GM23338 (cell line): ENCODE data around the gene RAB11FIP4. TPM values are rescaled to one million over a fixed set of nuclear protein-coding genes. Genes with fewer than 3 reads are reported as not detected.

Experiments used
- ATAC-seq: fragments of 200-7000 bp; cut with Tn5 transposase; 3 replicates; pipeline ENCODE4 v1.9.1; 2020
- DNase-seq: peaks from one replicate; pipeline ENCODE4 v3.0.0-alpha.2; 2015; ENCODE audit warnings: low spot score
- H2AFZ ChIP-seq: fragments of 200-600 bp; sonication (generic); 2 replicates; pipeline ENCODE4 v1.8.0; 2016; ENCODE audit warnings: antibody characterized with exemption, mild to moderate bottlenecking, moderate library complexity
- H3F3A ChIP-seq: fragments of 200-600 bp; sonication (generic); replicated peaks from 2 replicates; pipeline ENCODE4 v1.8.0; 2017; ENCODE audit warnings: antibody characterized with exemption, mixed run types, low read depth
- H3K27ac ChIP-seq: fragments of 200-600 bp; sonication (generic); 2 replicates; pipeline ENCODE4 v1.6.1; 2016; ENCODE audit warnings: low read depth
- H3K27me3 ChIP-seq: fragments of 200-600 bp; sonication (generic); 2 replicates; pipeline ENCODE4 v1.8.0; 2016; ENCODE audit warnings: mild to moderate bottlenecking, mixed run types, moderate library complexity; ENCODE audit not compliant: insufficient read depth
- H3K36me3 ChIP-seq: fragments of 200-600 bp; sonication (generic); 2 replicates; pipeline ENCODE4 v1.8.0; 2016; ENCODE audit warnings: mild to moderate bottlenecking; ENCODE audit not compliant: insufficient read depth
- H3K4me1 ChIP-seq: fragments of 200-600 bp; sonication (generic); 2 replicates; pipeline ENCODE4 v1.8.0; 2016; ENCODE audit warnings: mild to moderate bottlenecking, moderate library complexity; ENCODE audit not compliant: insufficient read depth
- H3K4me2 ChIP-seq: fragments of 200-600 bp; sonication (generic); 2 replicates; pipeline ENCODE4 v1.7.1; 2017; ENCODE audit warnings: mixed run types
- H3K4me3 ChIP-seq: fragments of 200-600 bp; sonication (generic); 2 replicates; pipeline ENCODE4 v1.6.1; 2016; ENCODE audit warnings: mixed run types
- H3K79me2 ChIP-seq: fragments of 200-600 bp; sonication (generic); replicated peaks from 2 replicates; pipeline ENCODE4 v1.8.0; 2017; ENCODE audit warnings: mild to moderate bottlenecking; ENCODE audit not compliant: insufficient read depth
- H3K9me2 ChIP-seq: fragments of 200-600 bp; sonication (generic); 2 replicates; pipeline ENCODE4 v1.8.0; 2017; ENCODE audit not compliant: insufficient read depth
- H4K20me1 ChIP-seq: fragments of 200-600 bp; sonication (generic); replicated peaks from 2 replicates; pipeline ENCODE4 v1.8.0; 2017; ENCODE audit warnings: mild to moderate bottlenecking; ENCODE audit not compliant: insufficient read depth
- H3K27ac Mint-ChIP-seq: 2 replicates; pipeline ENCODE4 v1.8.0; 2020; ENCODE audit warnings: inconsistent platforms, mild to moderate bottlenecking, moderate library complexity, mixed read lengths
- H3K27me3 Mint-ChIP-seq: 3 replicates; pipeline ENCODE4 v1.8.0; 2022; ENCODE audit warnings: low read depth, mild to moderate bottlenecking, moderate library complexity, mixed read lengths, inconsistent platforms; ENCODE audit not compliant: insufficient read depth, poor library complexity
- H3K36me3 Mint-ChIP-seq: 3 replicates; pipeline ENCODE4 v1.8.0; 2021; ENCODE audit warnings: low read depth, mild to moderate bottlenecking, inconsistent platforms, moderate library complexity, mixed read lengths
- H3K4me1 Mint-ChIP-seq: 3 replicates; pipeline ENCODE4 v1.8.0; 2020; ENCODE audit warnings: mild to moderate bottlenecking, inconsistent platforms, mixed read lengths
- H3K4me3 Mint-ChIP-seq: 3 replicates; pipeline ENCODE4 v1.8.0; 2021; ENCODE audit warnings: moderate library complexity, mild to moderate bottlenecking, inconsistent platforms, mixed read lengths
- H3K9me3 Mint-ChIP-seq: 3 replicates; pipeline ENCODE4 v1.8.0; 2020; ENCODE audit warnings: moderate library complexity, mild to moderate bottlenecking, inconsistent platforms, mixed read lengths
- CREB1 ChIP-seq: fragments of 250-450 bp; sonication (Bioruptor Pico); IDR thresholded peaks from 2 replicates; pipeline ENCODE4 v1.5.0; 2020; ENCODE audit warnings: low read depth, mild to moderate bottlenecking, moderate library complexity
- EZH2 ChIP-seq: fragments of 200-600 bp; sonication (generic); IDR thresholded peaks from one replicate; pipeline ENCODE4 v1.8.0; 2017; ENCODE audit warnings: antibody characterized with exemption, mild to moderate bottlenecking, low read depth; ENCODE audit not compliant: unreplicated experiment
- EZH2phosphoT487 ChIP-seq: fragments of 200-600 bp; sonication (generic); IDR thresholded peaks from one replicate; pipeline ENCODE4 v1.8.1; 2018; ENCODE audit warnings: antibody characterized with exemption; ENCODE audit not compliant: unreplicated experiment
- JUNB ChIP-seq: IDR thresholded peaks from one replicate; pipeline ENCODE4 v1.6.1; 2016; ENCODE audit warnings: antibody characterized with exemption; ENCODE audit not compliant: unreplicated experiment
- NANOG ChIP-seq: IDR thresholded peaks from 2 replicates; pipeline ENCODE4 v1.6.1; 2016; ENCODE audit warnings: antibody characterized with exemption, borderline replicate concordance
- POLR2AphosphoS5 ChIP-seq: IDR thresholded peaks from 2 replicates; pipeline ENCODE4 v1.6.1; 2016; ENCODE audit warnings: antibody characterized with exemption, low read depth
- STAT1 ChIP-seq: IDR thresholded peaks from one replicate; pipeline ENCODE4 v1.6.1; 2016; ENCODE audit warnings: antibody characterized with exemption; ENCODE audit not compliant: unreplicated experiment
- ZNF331 ChIP-seq: fragments of 250-450 bp; sonication (Bioruptor Pico); IDR thresholded peaks from 2 replicates; pipeline ENCODE4 v1.5.0; 2020; ENCODE audit warnings: low read depth, mild to moderate bottlenecking, moderate library complexity
- polyA plus RNA-seq: library from polyadenylated mRNA; unstranded; fragments of >200 nt; fragmentation: Nextera tagmentation; extraction: Ambion mirVana; gene quantifications from 2 replicates; pipeline ENCODE4 v1.2.1, GENCODE V29; 2016
- total RNA-seq: library from RNA; depleted of rRNA; stranded (reverse); fragments of >200 nt; shearing (Covaris generic); gene quantifications from 2 replicates; pipeline ENCODE4 v1.2.3, GENCODE V29; 2014
- TF ChIP-seq, protein P1 (sequence below): IDR thresholded peaks from 2 replicates; pipeline ENCODE4 v1.6.1; 2016; ENCODE audit warnings: antibody characterized with exemption
- TF ChIP-seq, protein P2 (sequence below): IDR thresholded peaks from one replicate; pipeline ENCODE4 v1.6.1; 2018; ENCODE audit warnings: antibody characterized with exemption; ENCODE audit not compliant: unreplicated experiment
- TF ChIP-seq, protein P3 (sequence below), 2 experiments: fragments of 200-600 bp in 1 of 2; sonication (generic) in 1 of 2; conservative IDR thresholded peaks; 2 replicates each; pipeline versions ENCODE4 v1.5.1 to v1.6.1; 2016 to 2017; ENCODE audit warnings: antibody characterized with exemption in 2 of 2, low read depth in 2 of 2, mild to moderate bottlenecking in 2 of 2, moderate library complexity in 1 of 2

RAB11FIP4 gene
- total and polyA plus RNA-seq, 2 experiments from 2014 or later, result 26.0 to 65.6 TPM

GRCh38 chr17:31532081-31532480, 140.6 kb downstream of the RAB11FIP4 start (continued):
- TF ChIP-seq, protein P1, sequence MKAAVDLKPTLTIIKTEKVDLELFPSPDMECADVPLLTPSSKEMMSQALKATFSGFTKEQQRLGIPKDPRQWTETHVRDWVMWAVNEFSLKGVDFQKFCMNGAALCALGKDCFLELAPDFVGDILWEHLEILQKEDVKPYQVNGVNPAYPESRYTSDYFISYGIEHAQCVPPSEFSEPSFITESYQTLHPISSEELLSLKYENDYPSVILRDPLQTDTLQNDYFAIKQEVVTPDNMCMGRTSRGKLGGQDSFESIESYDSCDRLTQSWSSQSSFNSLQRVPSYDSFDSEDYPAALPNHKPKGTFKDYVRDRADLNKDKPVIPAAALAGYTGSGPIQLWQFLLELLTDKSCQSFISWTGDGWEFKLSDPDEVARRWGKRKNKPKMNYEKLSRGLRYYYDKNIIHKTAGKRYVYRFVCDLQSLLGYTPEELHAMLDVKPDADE, result no peak
- TF ChIP-seq EZH2 (no peak), POLR2AphosphoS5 (no peak), STAT1 (no peak)
- TF ChIP-seq, protein P2, sequence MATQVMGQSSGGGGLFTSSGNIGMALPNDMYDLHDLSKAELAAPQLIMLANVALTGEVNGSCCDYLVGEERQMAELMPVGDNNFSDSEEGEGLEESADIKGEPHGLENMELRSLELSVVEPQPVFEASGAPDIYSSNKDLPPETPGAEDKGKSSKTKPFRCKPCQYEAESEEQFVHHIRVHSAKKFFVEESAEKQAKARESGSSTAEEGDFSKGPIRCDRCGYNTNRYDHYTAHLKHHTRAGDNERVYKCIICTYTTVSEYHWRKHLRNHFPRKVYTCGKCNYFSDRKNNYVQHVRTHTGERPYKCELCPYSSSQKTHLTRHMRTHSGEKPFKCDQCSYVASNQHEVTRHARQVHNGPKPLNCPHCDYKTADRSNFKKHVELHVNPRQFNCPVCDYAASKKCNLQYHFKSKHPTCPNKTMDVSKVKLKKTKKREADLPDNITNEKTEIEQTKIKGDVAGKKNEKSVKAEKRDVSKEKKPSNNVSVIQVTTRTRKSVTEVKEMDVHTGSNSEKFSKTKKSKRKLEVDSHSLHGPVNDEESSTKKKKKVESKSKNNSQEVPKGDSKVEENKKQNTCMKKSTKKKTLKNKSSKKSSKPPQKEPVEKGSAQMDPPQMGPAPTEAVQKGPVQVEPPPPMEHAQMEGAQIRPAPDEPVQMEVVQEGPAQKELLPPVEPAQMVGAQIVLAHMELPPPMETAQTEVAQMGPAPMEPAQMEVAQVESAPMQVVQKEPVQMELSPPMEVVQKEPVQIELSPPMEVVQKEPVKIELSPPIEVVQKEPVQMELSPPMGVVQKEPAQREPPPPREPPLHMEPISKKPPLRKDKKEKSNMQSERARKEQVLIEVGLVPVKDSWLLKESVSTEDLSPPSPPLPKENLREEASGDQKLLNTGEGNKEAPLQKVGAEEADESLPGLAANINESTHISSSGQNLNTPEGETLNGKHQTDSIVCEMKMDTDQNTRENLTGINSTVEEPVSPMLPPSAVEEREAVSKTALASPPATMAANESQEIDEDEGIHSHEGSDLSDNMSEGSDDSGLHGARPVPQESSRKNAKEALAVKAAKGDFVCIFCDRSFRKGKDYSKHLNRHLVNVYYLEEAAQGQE, result no peak
- TF ChIP-seq, protein P3, sequence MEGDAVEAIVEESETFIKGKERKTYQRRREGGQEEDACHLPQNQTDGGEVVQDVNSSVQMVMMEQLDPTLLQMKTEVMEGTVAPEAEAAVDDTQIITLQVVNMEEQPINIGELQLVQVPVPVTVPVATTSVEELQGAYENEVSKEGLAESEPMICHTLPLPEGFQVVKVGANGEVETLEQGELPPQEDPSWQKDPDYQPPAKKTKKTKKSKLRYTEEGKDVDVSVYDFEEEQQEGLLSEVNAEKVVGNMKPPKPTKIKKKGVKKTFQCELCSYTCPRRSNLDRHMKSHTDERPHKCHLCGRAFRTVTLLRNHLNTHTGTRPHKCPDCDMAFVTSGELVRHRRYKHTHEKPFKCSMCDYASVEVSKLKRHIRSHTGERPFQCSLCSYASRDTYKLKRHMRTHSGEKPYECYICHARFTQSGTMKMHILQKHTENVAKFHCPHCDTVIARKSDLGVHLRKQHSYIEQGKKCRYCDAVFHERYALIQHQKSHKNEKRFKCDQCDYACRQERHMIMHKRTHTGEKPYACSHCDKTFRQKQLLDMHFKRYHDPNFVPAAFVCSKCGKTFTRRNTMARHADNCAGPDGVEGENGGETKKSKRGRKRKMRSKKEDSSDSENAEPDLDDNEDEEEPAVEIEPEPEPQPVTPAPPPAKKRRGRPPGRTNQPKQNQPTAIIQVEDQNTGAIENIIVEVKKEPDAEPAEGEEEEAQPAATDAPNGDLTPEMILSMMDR (conservative IDR thresholded peaks at IDR 0.05; ENCODE audit: low read depth in 2 of 2), result no peak

- Histone ChIP-seq H3F3A (no peaks in the 10 kb centered on the region), H3K9me2 (no peaks in the 10 kb centered on the region), H3K4me3 (no peak overlapping the region), H3K27ac (no peak overlapping the region), H3K27me3 (no peaks in the 10 kb centered on the region), H3K4me2 (no peak overlapping the region), H3K79me2 (no peaks in the 10 kb centered on the region), H2AFZ (no peak overlapping the region), H3K4me1 (no peaks in the 10 kb centered on the region; the same call in 1 of the 2 replicates), H4K20me1 (no peaks in the 10 kb centered on the region; the same call in none of the 2 replicates), H3K36me3 (peaks cover 9% of the 10 kb centered on the region; the same call in 1 of the 2 replicates)
- Mint-ChIP-seq H3K9me3 (no peaks in the 10 kb centered on the region), H3K27ac (no peak overlapping the region), H3K27me3 (peaks cover 5% of the 10 kb centered on the region), H3K36me3 (peaks cover 7% of the 10 kb centered on the region; the same call in 2 of the 3 replicates), H3K4me1 (peaks cover 9% of the 10 kb centered on the region), H3K4me3 (no peak overlapping the region)
- ATAC-seq (no peak), DNase-seq (no peak)
- no peak for TF ChIP-seq JUNB
- TF ChIP-seq, protein P3 (conservative IDR thresholded peaks at IDR 0.05; ENCODE audit: low read depth in 2 of 2), result no peak
- no peak for TF ChIP-seq POLR2AphosphoS5
- TF ChIP-seq, protein P1, result no peak
- no peak for TF ChIP-seq NANOG
- TF ChIP-seq EZH2phosphoT487, result no peak
- TF ChIP-seq CREB1, result no peak
- TF ChIP-seq ZNF331 (CRISPR knock-in tag), result no peak
- TF ChIP-seq EZH2, result no peak
These were observed 141.1 kb downstream of the RAB11FIP4 start for GRCh38 chr17:31532526-31532925.
